ENCODE measurements around the gene FAM151B.
"Not testable (repeated sequence)": the region's sequence is repeated elsewhere in the genome, so short reads cannot be mapped to it uniquely, and the experiment has no call there.

FAM151B gene

DNA sequence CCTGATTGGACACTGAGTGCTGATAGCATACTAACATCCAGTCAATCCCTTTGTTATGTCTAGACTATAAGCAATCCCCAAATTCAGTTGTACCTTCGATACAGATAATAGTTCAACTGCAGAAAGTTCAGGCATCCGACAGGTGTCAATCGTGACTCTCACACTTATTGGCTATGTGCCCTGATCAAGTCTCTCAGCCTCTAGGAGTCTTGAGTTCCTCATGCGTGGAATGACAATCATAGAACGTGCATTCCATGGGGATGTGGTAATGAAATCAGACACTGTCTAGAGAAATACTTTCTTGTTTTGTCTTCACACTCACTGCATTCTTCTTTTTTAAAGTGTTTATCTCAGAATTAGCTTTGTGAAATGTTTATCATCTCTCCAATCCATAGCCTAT lies 77.4 kb downstream of the FAM151B start:
- Mint-ChIP-seq H3K4me1 (peaks cover 5% of the 10 kb centered on the region), H3K27me3 (peaks cover 60% of the 10 kb centered on the region), H3K4me3 (no peak overlapping the region), H3K9me3 (no peaks in the 10 kb centered on the region), H3K27ac (no peak overlapping the region)
- DNase-seq (no peak), ATAC-seq (no peak)

GRCh38 chr5:80566711-80567259 lies 78.9 kb downstream of the FAM151B start:
- Mint-ChIP-seq H3K9me3 (no peaks in the 10 kb centered on the region), H3K27ac (no peak overlapping the region), H3K4me1 (peaks cover 10% of the 10 kb centered on the region), H3K4me3 (no peak overlapping the region), H3K27me3 (peaks cover 67% of the 10 kb centered on the region)
- ATAC-seq (no peak), DNase-seq (no peak)

GRCh38 chr5:80568251-80568650 lies 80.4 kb downstream of the FAM151B start:
- DNase-seq (no peak), ATAC-seq (no peak)
- Mint-ChIP-seq H3K27me3 (peaks cover 73% of the 10 kb centered on the region), H3K9me3 (no peaks in the 10 kb centered on the region), H3K4me1 (peaks cover 10% of the 10 kb centered on the region), H3K4me3 (no peak overlapping the region), H3K27ac (no peak overlapping the region)

GRCh38 chr5:80569086-80569960 lies 81.4 kb downstream of the FAM151B start:
- no peak overlapping the region for H3K27ac Mint-ChIP-seq
- ATAC-seq = peak; percentile 25
- H3K9me3 Mint-ChIP-seq = no peaks in the 10 kb centered on the region
- peaks cover 83% of the 10 kb centered on the region for H3K27me3 Mint-ChIP-seq
- peak overlapping the region; percentile 81 to 85 for H3K4me3 Mint-ChIP-seq
- H3K4me1 Mint-ChIP-seq = peaks cover 10% of the 10 kb centered on the region
- peak in 1 of 2 donors; percentile 8 for DNase-seq

GRCh38 chr5:80569961-80570786 lies 82.3 kb downstream of the FAM151B start, which contains the start of gene ANKRD34B:
TSS of gene ANKRD34B (minus strand) at chr5:80570280. CDS start at chr5:80560019, 10,261 bp downstream.
- peak; percentile 38 to 53 for DNase-seq
- Mint-ChIP-seq H3K9me3 (no peaks in the 10 kb centered on the region), H3K4me3 (peak within 1 kb of the TSS; percentile 81 to 85), H3K4me1 (peaks cover 10% of the 10 kb centered on the region), H3K27ac (no peak within 1 kb of the TSS), H3K27me3 (peaks cover 85% of the 10 kb centered on the region)
- peak; percentile 86 for ATAC-seq

- DNase-seq = no peak
- ATAC-seq = no peak
- H3K27ac Mint-ChIP-seq = no peak overlapping the region
- H3K4me1 Mint-ChIP-seq = peaks cover 10% of the 10 kb centered on the region
- no peaks in the 10 kb centered on the region for H3K9me3 Mint-ChIP-seq
- H3K4me3 Mint-ChIP-seq = no peak overlapping the region
- H3K27me3 Mint-ChIP-seq = peaks cover 63% of the 10 kb centered on the region
These were observed 85.2 kb downstream of the FAM151B start for GRCh38 chr5:80573062-80573461.

DNA sequence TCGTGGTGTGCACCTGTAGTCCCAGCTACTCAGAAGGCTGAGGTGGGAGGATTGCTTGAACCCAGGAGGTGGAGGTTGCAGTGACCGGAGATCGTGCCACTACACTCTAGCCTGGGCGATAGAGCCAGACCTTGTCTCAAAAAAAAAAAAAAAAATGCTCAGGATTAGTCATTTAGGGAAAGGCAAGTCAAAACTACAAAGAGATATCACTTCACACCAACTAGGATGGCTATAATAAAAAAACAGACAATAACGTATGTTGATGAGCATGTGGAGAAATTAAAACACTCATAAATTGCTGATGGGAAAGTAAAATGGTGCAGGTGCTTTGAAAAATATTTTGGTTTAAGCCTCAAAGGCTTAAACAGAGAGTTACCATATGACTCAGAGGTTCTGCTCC lies 88.5 kb downstream of the FAM151B start:
- Mint-ChIP-seq H3K9me3 (no peaks in the 10 kb centered on the region), H3K27ac (no peak overlapping the region), H3K27me3 (peaks cover 35% of the 10 kb centered on the region), H3K4me3 (no peak overlapping the region), H3K4me1 (no peaks in the 10 kb centered on the region)
- DNase-seq = no peak
- ATAC-seq = no peak

DNA sequence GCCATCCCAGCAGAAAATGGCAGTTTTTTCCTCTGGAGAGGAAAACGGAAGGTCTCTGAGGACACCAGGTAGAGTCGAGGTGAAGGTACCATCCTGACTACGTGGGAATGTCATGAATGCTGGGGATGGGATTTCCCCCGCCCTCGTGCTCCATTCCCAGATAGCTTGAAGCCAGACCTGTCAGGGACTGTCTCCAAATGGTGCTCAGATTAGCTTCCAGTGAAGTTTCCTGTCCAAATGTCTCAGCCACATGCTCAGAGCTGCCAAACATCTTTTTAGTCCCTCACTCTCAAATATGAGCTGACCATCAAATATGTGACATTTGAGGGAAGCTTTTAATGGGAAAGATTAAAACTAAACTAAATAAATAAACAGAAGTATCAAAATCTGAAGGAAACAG lies 89.8 kb downstream of the FAM151B start:
- Mint-ChIP-seq H3K27me3 (peaks cover 28% of the 10 kb centered on the region), H3K4me3 (no peak overlapping the region), H3K4me1 (no peaks in the 10 kb centered on the region), H3K9me3 (no peaks in the 10 kb centered on the region), H3K27ac (no peak overlapping the region)
- ATAC-seq (no peak), DNase-seq (no peak)

DNA sequence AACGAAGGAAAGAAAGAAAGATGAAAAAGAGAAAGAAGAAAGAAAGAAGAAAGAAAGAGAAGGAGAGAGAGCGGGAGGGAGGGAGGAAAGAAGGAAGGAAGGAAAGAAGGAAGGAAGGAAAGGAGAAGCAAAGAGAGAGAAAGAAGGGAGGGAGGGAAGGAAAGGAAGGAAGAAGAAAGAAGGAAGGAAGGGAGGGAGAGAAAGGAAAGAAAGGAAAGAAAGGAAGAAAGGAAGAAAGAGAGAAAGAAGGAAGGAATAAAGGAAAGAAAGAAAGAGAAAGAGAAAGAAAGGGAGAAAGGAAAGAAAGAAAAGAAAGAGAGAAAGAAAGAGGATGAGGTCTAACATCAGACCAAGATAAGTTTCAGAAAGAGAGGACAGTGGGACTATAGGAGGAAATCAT lies 91.2 kb downstream of the FAM151B start:
- DNase-seq (no peak), ATAC-seq (no peak)
- H3K4me3 Mint-ChIP-seq = no peak overlapping the region
- H3K9me3 Mint-ChIP-seq = no peaks in the 10 kb centered on the region
- no peaks in the 10 kb centered on the region for H3K4me1 Mint-ChIP-seq
- H3K27me3 Mint-ChIP-seq = peaks cover 14% of the 10 kb centered on the region
- no peak overlapping the region for H3K27ac Mint-ChIP-seq

DNA sequence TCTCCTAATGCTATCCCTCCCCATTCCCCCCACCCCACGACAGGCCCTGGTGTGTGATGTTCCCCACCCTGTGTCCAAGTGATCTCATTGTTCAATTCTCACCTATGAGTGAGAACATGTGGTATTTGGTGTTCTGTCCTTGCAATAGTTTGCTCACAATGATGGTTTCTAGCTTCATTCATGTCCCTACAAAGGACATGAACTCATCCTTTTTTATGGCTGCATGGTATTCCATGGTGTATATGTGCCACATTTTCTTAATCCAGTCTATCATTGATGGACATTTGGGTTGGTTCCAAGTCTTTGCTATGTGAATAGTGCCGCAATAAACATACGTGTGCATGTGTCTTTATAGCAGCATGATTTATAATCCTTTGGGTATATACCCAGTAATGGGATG lies 92.4 kb downstream of the FAM151B start:
- H3K4me1 Mint-ChIP-seq, DNase-seq, H3K27ac Mint-ChIP-seq, H3K4me3 Mint-ChIP-seq, ATAC-seq, H3K9me3 Mint-ChIP-seq: not testable (repeated sequence)
- peaks cover 14% of the 10 kb centered on the region for H3K27me3 Mint-ChIP-seq

DNA sequence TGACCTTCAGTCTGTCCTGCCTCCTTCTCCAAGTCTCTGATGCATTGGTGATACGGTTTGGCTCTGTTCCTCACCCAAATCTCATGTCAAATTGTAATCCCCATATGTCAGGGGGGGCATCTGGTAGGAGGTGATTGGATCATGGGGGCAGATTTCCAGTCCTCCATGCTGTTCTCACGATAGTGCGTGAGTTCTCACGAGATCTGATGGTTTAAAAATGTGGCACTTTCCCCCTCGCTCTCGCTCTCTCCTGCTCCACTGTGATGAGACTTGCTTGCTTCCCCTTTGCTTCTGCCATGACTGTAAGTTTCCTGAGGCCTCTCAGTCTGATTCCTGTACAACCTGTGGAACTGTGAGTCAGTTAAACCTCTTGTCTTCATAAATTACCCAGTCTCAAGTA lies 96.9 kb downstream of the FAM151B start:
- no peak overlapping the region for H3K27ac Mint-ChIP-seq
- H3K4me3 Mint-ChIP-seq = no peak overlapping the region
- peaks cover 14% of the 10 kb centered on the region for H3K27me3 Mint-ChIP-seq
- H3K9me3 Mint-ChIP-seq = no peaks in the 10 kb centered on the region
- DNase-seq (no peak), ATAC-seq (no peak)
- no peaks in the 10 kb centered on the region for H3K4me1 Mint-ChIP-seq

DNA sequence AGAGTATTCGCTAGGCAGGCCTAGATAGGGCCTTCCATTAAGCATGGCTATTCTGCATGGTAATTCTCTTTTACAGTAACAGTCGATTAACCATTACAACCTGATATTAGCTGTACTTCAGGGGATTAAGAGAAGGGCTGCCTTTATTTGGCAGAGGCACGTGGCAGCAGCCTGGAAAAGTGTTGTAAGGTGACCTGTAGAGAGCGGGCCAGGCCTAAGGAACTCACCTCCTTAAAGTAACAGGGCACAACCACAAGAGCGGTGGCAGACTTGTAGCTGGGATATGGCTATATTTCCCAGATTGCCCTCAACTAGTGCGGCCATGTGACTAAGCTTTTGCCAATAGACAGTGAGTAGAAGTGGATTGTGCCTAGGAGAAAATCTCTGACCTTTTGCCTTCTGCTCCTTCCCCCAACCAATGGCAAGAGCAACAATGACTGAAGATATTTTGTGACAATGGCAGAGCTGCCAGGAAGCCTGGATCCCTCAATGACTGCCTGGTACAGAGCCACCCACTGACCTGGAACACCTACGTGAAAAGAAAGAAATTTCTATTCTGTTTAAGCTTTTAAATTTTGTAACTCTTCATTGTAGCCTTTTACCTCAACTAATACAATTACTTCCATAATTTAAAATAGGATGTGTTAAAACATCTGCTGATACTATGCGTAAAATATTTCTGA lies 101.1 kb downstream of the FAM151B start:
- no peak overlapping the region for H3K27ac Mint-ChIP-seq
- H3K4me1 Mint-ChIP-seq = no peaks in the 10 kb centered on the region
- peaks cover 15% of the 10 kb centered on the region for H3K27me3 Mint-ChIP-seq
- no peak for ATAC-seq
- no peaks in the 10 kb centered on the region for H3K9me3 Mint-ChIP-seq
- no peak overlapping the region for H3K4me3 Mint-ChIP-seq
- DNase-seq = no peak

GRCh38 chr5:80590766-80591165 lies 102.9 kb downstream of the FAM151B start:
- H3K4me1 Mint-ChIP-seq = no peaks in the 10 kb centered on the region
- H3K27me3 Mint-ChIP-seq = peaks cover 6% of the 10 kb centered on the region
- no peaks in the 10 kb centered on the region for H3K9me3 Mint-ChIP-seq
- no peak overlapping the region for H3K4me3 Mint-ChIP-seq
- DNase-seq (no peak), ATAC-seq (no peak)
- H3K27ac Mint-ChIP-seq = no peak overlapping the region

DNA sequence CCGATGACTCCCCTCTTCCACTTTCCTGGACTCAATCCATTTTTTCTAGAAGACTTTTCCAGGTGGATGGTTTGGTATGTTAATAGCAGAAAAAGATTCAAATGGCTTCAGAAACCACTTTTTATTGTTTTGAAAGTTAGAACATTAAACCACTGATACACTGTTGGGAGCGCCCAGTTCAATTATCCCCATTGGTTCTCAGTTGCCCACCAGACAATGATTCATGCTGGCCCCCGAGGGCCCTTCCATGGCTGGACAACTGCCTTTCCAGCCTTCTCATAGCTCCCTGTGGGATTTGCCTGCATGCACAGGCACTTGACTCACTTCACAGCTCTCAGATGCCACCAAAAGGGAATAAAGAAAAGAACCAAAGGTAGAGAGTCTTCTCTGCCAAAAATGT lies 103.5 kb downstream of the FAM151B start:
- no peak for DNase-seq
- Mint-ChIP-seq H3K4me3 (no peak overlapping the region), H3K9me3 (no peaks in the 10 kb centered on the region), H3K27ac (no peak overlapping the region), H3K4me1 (no peaks in the 10 kb centered on the region), H3K27me3 (peaks cover 6% of the 10 kb centered on the region)
- ATAC-seq = no peak

GRCh38 chr5:80592105-80592504 lies 104.2 kb downstream of the FAM151B start:
- no peak for ATAC-seq
- Mint-ChIP-seq H3K27ac (no peak overlapping the region), H3K4me3 (no peak overlapping the region), H3K27me3 (peaks cover 6% of the 10 kb centered on the region), H3K9me3 (no peaks in the 10 kb centered on the region), H3K4me1 (no peaks in the 10 kb centered on the region)
- DNase-seq = no peak
